ENCODE data around the gene SNN.

DNA sequence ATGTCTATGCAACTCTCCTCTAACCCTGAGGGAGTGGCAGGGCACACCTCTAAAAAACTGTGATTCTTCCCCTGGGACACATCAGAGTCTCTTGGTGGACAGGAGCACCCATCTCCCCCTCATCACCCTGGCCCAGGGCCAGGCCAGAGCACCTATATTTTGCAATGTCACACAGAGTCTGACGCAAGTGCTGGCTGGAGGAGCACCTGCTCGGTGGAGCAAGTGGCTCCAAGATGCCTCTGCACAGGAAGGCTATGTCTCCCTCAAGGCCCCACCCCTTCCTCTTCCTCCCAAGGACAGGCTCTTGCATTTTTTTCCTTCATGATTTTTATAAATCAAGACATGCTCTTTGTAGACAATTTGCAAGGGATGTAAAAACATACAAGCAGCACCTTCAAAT is 13.3 kb downstream of the SNN start:
- no peak for TF ChIP-seq POLR2A (IDR thresholded peaks at IDR 0.05)
- TF ChIP-seq, protein P1, sequence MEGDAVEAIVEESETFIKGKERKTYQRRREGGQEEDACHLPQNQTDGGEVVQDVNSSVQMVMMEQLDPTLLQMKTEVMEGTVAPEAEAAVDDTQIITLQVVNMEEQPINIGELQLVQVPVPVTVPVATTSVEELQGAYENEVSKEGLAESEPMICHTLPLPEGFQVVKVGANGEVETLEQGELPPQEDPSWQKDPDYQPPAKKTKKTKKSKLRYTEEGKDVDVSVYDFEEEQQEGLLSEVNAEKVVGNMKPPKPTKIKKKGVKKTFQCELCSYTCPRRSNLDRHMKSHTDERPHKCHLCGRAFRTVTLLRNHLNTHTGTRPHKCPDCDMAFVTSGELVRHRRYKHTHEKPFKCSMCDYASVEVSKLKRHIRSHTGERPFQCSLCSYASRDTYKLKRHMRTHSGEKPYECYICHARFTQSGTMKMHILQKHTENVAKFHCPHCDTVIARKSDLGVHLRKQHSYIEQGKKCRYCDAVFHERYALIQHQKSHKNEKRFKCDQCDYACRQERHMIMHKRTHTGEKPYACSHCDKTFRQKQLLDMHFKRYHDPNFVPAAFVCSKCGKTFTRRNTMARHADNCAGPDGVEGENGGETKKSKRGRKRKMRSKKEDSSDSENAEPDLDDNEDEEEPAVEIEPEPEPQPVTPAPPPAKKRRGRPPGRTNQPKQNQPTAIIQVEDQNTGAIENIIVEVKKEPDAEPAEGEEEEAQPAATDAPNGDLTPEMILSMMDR (IDR thresholded peaks at IDR 0.05): no peak

All from uterus (tissue), 2 donors.